ENCODE results near the gene TLCD3B. TPM values are rescaled to one million over a fixed set of nuclear protein-coding genes. Genes with fewer than 3 reads are reported as not detected.

Gene TLCD3B
- total RNA-seq, 1 donor from 2014 or later: not detected

DNA sequence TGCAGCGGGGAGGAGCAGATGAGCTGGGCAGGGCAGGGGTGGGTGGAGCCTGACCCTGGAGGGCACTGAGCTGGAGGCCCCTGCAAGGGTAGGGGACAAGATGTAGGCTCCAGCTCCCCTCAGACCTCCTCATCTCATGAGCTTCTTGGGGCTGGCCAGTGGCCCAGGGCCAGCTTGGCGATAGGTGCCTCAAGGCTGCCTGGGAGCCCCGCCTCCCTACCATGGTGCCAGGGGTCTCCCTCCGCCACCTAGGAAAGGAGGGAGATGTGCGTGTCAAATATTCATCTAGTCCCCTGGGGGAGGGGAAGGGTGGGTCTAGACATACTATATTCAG, 39.5 kb downstream of the TLCD3B start:
- DNase-seq (ENCODE audit: low spot score): no peak

DNA sequence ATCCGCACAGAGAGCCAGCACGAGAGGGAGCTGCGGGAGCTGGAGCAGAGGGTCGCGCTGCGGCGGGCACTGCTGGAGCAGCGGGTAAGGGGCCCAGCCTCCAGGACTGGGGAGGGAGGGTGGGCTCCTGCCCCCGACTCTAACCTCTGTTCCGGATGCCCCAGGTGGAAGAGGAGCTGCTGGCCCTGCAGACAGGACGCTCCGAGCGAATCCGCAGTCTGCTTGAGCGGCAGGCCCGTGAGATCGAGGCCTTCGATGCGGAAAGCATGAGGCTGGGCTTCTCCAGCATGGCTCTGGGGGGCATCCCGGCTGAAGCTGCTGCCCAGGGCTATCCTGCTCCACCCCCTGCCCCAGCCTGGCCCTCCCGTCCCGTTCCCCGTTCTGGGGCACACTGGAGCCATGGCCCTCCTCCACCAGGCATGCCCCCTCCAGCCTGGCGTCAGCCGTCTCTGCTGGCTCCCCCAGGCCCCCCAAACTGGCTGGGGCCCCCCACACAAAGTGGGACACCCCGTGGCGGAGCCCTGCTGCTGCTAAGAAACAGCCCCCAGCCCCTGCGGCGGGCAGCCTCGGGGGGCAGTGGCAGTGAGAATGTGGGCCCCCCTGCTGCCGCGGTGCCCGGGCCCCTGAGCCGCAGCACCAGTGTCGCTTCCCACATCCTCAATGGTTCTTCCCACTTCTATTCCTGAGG, 40.0 kb downstream of the TLCD3B start:
- DNase-seq (ENCODE audit: low spot score): no peak

DNA sequence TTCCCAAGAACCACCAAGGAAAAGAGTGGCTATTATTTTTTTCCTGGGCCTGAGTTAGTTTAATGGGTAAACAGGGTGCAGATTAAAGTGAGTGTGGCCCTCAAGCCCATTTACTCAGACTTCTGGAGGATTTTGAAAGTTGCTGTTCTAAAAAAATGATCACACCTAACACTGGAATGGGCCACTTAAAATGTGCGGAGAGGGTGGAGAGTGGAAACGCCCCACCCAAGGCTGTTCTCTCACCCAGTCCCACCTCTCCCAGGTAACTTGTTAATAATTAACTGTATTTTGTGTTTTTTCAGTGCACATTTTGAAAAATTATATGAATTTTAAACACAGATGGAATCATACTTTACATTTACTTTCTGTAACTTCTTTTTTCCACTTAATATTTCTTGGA, 41.0 kb downstream of the TLCD3B start:
- DNase-seq (ENCODE audit: low spot score): no peak

DNA sequence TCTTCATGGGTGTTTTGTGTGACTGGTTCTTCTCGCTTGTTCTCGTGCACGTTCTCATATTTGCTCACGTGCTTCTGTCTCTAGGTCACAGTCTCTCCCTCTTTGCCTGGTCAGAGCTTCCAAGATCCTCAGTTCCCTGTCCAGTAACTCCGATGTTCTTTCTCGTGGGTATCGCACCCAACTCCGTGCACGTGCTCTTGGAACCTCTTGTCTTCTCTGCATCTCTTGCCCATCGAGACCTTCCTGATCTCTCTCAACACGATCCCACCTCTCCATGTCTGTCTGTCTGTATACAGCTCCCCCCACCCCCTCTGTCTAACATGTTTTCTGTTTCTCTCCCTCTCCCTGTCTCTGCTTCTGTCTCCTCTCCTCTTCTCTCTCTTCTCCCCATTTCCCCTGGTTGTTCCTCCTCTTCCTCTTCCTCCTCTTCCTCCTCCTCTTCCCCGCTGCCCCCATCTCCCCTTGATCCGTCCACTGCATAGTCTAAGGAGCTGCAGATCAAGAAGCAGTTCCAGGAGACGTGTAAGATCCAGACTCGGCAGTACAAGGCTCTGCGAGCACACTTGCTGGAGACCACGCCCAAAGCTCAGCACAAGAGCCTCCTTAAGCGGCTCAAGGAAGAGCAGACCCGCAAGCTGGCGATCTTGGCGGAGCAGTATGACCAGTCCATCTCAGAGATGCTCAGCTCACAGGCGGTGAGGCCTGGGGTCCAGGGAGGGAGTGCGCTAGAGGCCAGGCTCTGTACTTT, 41.8 kb downstream of the TLCD3B start:
- DNase-seq (ENCODE audit: low spot score): no peak

DNA sequence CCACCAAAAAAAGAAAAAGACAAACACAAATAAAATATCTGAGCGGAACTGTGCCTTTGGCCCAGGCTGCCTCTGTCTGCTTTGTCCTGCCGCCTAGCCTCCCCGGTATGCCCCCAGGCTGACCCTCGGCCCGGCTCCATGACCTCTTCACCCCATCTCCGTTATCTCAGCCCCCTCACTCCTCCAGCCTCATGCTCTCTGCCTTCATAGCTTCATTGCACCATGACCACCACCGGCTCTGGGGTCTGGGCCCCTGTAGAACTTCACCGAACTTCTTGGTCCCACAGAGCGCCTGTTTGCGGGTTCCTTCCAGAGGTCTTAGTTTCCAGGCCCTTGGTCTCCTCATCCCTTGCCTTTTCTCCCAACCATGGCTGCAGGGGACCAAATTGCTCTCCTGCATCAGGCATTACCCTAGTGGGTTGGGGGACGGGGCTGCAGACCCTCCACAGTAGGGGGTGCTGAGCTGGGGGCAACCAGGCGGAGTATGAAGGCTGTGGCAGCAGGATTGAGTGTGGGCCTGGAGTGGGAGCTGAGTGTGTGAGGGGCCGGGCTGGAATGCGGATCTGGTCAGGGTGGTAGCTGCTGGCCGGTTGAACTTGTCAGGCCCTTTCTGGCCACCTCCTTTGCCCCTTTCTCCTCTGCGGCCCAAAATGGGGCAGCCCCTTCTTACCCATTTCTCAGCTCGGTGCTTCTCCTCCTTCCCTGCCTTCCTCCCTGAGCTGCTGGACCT, 42.6 kb downstream of the TLCD3B start:
- DNase-seq (ENCODE audit: low spot score): no peak

DNA sequence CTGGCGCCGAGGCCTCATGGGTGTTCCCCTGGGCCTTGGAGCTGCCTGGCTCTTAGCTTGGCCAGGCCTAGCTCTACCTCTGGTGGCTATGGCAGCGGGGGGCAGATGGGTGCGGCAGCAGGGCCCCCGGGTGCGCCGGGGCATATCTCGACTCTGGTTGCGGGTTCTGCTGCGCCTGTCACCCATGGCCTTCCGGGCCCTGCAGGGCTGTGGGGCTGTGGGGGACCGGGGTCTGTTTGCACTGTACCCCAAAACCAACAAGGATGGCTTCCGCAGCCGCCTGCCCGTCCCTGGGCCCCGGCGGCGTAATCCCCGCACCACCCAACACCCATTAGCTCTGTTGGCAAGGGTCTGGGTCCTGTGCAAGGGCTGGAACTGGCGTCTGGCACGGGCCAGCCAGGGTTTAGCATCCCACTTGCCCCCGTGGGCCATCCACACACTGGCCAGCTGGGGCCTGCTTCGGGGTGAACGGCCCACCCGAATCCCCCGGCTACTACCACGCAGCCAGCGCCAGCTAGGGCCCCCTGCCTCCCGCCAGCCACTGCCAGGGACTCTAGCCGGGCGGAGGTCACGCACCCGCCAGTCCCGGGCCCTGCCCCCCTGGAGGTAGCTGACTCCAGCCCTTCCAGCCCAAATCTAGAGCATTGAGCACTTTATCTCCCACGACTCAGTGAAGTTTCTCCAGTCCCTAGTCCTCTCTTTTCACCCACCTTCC, 43.5 kb downstream of the TLCD3B start:
- no peak for DNase-seq (ENCODE audit: low spot score)

DNA sequence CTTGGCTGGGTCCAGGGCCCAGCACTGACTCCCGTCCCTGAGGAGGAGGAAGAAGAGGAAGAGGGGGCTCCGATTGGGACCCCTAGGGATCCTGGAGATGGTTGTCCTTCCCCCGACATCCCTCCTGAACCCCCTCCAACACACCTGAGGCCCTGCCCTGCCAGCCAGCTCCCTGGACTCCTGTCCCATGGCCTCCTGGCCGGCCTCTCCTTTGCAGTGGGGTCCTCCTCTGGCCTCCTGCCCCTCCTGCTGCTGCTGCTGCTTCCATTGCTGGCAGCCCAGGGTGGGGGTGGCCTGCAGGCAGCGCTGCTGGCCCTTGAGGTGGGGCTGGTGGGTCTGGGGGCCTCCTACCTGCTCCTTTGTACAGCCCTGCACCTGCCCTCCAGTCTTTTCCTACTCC, 44.1 kb downstream of the TLCD3B start:
- no peak for DNase-seq (ENCODE audit: low spot score)

DNA sequence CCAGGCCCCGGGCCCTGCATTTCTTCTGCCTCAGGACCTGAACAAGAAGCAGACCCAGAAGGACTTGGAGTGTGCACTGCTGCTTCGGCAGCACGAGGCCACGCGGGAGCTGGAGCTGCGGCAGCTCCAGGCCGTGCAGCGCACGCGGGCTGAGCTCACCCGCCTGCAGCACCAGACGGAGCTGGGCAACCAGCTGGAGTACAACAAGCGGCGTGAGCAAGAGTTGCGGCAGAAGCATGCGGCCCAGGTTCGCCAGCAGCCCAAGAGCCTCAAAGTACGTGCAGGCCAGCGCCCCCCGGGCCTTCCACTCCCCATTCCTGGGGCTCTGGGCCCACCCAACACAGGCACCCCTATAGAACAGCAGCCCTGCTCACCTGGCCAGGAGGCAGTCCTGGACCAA, 44.8 kb downstream of the TLCD3B start:
- no peak for DNase-seq (ENCODE audit: low spot score)

DNA sequence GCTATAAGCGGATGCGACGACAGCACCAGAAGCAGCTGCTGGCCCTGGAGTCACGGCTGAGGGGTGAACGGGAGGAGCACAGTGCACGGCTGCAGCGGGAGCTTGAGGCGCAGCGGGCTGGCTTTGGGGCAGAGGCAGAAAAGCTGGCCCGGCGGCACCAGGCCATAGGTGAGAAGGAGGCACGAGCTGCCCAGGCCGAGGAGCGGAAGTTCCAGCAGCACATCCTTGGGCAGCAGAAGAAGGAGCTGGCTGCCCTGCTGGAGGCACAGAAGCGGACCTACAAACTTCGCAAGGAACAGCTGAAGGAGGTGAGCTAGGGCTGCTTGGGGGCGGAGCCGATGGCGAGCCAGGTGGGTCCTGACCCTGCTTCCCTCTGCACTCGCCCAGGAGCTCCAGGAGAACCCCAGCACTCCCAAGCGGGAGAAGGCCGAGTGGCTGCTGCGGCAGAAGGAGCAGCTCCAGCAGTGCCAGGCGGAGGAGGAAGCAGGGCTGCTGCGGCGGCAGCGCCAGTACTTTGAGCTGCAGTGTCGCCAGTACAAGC, 45.7 kb downstream of the TLCD3B start:
- DNase-seq (ENCODE audit: low spot score): no peak

DNA sequence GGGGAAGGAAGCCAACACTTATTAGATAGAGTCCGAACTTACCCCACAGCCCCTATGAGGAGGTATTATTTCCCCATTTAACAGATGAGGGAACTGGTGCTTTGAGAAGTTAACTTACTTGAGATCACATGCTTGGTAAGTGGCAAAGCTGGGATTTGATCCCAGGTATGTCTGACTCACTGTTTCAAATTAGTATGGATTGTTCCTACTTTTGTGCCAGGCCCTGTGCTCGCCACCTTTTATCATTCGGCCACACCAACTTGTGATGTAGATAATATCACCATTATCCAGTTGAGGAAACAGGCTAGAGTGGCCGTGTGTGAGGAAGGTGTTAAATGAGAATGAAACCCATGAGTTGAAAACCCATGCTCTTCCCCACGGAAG, 46.3 kb downstream of the TLCD3B start:
- no peak for DNase-seq (ENCODE audit: low spot score)

DNA sequence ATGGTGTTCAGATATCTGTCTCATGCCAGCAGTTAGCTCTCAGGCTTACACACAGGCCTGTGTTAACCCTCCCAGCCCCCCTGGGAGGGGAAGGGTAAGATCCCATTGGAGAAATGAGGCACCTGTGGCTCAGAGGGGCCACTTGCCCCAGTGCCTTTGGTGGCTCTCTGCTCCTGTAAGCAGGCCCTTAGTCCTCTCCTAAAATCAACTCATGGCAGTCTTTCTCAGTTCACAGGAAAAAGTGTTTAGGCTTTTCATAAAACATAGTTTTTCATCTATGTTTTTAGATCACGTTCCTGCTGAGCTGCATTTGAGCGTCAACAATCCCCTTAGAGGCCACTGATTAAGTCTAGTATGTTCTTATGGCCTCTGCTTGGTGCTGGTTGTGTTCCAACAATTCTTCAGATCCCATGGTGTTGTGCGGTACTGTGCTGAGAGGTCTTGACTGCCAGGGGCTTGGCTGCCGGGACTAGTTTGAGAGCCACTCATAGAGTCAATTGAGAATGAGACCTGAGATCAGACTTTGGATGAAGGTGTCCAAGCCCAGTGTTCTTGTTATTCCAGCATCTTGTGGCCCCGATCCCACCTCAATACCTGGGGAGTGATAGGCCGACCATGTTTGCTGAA, 46.8 kb downstream of the TLCD3B start:
- DNase-seq (ENCODE audit: low spot score): no peak

DNA sequence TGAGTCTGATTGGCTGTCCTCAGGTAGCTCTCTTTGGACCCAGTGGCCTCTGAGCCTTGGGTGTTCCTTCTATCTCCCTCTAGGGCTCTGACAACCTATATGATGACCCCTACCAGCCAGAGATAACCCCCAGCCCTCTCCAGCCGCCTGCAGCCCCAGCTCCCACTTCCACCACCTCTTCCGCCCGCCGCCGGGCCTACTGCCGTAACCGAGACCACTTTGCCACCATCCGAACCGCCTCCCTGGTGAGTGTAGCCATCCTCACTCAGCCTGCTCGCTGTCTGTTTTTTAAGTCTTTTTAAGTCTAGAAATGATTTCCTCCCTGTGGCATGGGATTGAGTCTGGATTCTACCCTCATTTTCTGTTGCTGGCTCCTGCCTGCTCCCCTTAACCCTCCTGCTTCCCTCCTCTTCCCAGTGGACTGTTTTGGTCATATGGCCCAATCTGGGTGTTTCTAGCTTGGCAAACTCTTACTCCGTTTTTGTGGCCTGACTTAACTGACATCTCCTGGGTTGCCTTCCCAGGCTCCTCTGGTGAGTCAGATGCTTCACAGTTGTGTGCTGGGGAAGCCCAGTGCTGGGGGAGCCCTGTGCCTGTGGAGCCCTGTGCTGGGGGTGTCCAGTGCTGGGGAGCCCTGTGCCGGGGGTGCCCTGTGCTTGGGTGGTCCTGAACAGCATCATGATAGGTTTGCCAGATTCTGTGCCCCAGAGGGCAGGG, 47.5 kb downstream of the TLCD3B start:
- DNase-seq (ENCODE audit: low spot score): no peak

DNA sequence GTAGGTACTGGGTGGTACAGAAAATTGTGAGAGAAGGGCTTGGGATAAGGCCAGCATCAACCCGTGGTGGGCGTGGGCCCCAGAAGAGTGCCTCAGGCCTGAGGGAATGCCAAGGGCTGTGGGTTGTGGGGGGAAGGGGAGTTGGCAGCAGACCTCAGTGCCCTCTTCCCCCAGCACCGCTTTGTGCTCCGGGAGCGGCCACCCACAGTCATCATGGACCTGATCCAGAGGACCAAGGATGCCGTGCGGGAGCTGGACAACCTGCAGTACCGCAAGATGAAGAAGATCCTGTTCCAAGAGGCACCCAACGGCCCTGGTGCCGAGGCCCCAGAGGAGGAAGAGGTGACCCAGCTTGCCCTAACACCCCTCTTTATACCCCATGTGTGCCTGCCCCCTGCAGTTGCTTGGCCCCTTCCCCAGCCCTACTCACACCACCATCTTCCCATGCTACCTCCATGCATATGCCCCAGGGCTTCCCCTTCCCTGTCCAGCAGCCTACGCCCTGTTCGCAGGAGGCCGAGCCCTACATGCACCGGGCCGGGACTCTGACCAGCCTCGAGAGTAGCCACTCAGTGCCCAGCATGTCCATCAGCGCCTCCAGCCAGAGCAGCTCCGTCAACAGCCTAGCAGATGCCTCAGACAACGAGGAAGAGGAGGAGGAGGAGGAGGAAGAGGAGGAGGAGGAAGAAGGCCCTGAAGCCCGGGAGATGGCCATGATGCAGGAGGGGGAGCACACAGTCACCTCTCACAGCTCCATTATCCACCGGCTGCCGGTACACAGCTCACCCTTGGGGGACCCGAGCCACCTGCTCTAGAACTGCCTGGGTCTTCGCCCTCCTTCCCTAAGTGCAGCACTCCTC, 48.3 kb downstream of the TLCD3B start:
- DNase-seq (ENCODE audit: low spot score): no peak

DNA sequence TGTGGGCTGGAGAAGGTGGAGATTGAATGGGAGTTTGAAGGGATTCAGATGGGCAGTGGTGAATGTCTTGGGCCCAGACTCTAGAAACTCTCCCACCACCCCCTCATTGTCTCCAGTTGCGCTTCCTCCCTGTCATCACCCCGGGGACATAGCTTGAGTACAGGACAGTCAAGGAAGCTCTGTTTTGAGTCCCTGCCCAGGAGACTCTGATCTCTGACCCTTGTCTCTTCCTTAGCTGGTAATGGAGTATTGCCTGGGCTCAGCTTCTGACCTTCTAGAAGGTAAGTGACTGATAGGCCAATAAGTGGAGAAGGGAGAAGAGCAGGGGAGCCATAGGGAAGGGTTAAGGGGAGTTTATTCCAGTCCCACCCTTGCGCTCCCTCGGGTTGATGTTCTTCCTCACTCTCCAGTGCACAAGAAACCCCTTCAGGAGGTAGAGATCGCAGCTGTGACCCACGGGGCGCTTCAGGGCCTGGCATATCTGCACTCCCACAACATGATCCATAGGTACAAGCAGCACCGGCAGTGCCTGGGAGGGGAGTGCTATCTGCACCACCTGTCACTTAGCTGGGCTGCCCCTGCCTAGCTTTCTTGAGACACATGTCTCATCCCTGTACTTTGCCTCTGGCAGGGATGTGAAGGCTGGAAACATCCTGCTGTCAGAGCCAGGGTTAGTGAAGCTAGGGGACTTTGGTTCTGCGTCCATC, 52.4 kb downstream of the TLCD3B start:
- no peak for DNase-seq (ENCODE audit: low spot score)

DNA sequence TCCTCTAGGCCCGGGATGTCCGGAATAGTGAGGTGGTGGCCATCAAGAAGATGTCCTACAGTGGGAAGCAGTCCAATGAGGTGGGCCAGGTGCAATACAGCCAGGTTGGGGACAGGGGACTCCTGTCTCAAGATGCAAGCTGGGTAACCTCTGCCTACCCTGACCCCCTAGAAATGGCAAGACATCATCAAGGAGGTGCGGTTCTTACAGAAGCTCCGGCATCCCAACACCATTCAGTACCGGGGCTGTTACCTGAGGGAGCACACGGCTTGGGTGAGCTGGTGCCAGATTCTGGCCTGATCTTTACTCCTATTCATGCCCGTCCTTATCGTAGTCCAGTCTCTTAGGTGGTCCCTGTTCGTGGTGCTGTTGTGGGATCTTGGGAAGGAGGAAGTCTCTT, 53.0 kb downstream of the TLCD3B start:
- DNase-seq (ENCODE audit: low spot score): no peak

DNA sequence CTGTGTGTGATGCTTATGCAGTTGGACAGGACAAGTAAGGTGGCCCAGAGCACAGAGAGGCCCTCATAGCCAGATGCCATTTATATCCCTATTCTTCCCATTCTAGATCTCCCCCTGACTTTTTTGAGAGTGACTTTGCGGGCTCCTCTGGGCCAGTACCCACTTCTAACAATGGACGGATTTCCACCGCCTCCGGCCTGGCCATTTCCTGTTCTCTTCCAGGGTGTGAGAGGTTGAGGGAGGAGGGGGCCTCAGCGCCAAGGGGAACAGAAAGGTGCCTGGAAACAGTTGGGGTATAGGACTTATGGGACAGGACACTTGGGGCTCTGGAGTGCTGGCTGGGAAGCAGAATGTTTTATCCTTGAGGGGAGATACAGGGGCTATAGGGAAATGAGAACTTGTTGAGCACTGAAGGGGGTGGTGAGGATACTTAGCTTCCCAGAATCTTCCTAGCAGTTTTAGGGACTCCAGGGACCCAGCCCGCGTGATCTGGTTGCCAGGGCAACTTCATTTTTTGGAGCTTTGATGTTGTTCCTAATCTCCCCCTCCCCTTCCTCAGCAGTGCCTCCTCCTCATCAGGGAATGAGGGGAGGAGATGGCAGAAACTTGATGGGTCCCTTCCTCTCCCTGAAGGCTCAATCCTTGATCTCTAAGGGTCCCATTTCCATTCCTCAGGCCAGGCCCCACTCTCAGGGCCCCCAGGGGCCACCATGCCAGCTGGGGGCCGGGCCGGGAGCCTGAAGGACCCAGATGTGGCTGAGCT, 53.8 kb downstream of the TLCD3B start:
- DNase-seq (ENCODE audit: low spot score): no peak

DNA sequence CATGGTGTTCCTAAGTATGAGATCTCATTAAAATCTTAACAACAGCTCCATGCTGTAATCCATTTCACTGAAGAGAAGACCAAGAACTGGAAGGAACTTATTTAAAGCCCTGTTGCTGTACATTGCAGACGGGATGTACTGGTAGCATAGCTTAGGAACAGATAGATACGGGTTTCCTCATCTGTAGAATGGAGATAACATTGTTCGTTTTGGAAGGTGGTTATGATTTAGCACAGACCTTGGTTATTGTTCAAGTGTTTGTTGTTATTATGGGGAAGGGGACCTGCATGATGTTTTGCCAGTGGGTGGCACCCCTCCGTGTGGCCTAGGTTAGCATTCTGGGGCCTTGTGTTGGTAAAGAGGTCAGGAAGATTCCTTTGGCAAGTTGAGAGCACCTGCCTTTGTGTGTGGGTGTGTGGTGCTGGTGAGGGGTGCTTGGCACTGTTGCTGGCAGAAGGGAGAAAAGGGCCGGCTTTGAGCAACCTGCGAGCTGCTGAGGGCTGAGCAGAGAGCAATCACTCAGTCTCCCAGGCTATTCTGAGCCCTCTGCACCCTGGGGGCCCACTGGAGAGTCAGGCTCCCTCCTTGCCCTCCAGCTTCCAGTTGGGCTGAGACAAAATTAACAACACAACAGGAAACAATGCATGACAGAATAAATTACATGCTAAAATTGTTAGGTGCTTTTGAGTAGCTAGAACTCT, 55.1 kb downstream of the TLCD3B start:
- DNase-seq (ENCODE audit: low spot score): no peak
